GM23338 (cell line): ENCODE data around the gene CASP5.

Experiments used
- CREB1 ChIP-seq: fragments of 250-450 bp; sonication (Bioruptor Pico); IDR thresholded peaks from 2 replicates; pipeline ENCODE4 v1.5.0; 2020; ENCODE audit warnings: low read depth, mild to moderate bottlenecking, moderate library complexity
- EZH2 ChIP-seq: fragments of 200-600 bp; sonication (generic); IDR thresholded peaks from one replicate; pipeline ENCODE4 v1.8.0; 2017; ENCODE audit warnings: antibody characterized with exemption, mild to moderate bottlenecking, low read depth; ENCODE audit not compliant: unreplicated experiment
- EZH2phosphoT487 ChIP-seq: fragments of 200-600 bp; sonication (generic); IDR thresholded peaks from one replicate; pipeline ENCODE4 v1.8.1; 2018; ENCODE audit warnings: antibody characterized with exemption; ENCODE audit not compliant: unreplicated experiment
- JUNB ChIP-seq: IDR thresholded peaks from one replicate; pipeline ENCODE4 v1.6.1; 2016; ENCODE audit warnings: antibody characterized with exemption; ENCODE audit not compliant: unreplicated experiment
- NANOG ChIP-seq: IDR thresholded peaks from 2 replicates; pipeline ENCODE4 v1.6.1; 2016; ENCODE audit warnings: antibody characterized with exemption, borderline replicate concordance
- POLR2AphosphoS5 ChIP-seq: IDR thresholded peaks from 2 replicates; pipeline ENCODE4 v1.6.1; 2016; ENCODE audit warnings: antibody characterized with exemption, low read depth
- STAT1 ChIP-seq: IDR thresholded peaks from one replicate; pipeline ENCODE4 v1.6.1; 2016; ENCODE audit warnings: antibody characterized with exemption; ENCODE audit not compliant: unreplicated experiment
- ZNF114 ChIP-seq: fragments of 250-450 bp; sonication (Bioruptor Pico); IDR thresholded peaks from 2 replicates; pipeline ENCODE4 v1.5.0; 2020; ENCODE audit warnings: mild to moderate bottlenecking, moderate library complexity
- ZNF331 ChIP-seq: fragments of 250-450 bp; sonication (Bioruptor Pico); IDR thresholded peaks from 2 replicates; pipeline ENCODE4 v1.5.0; 2020; ENCODE audit warnings: low read depth, mild to moderate bottlenecking, moderate library complexity
- TF ChIP-seq, protein P1 (sequence below), 2 experiments: fragments of 200-600 bp in 1 of 2; sonication (generic) in 1 of 2; conservative IDR thresholded peaks; 2 replicates each; pipeline versions ENCODE4 v1.5.1 to v1.6.1; 2016 to 2017; ENCODE audit warnings: antibody characterized with exemption in 2 of 2, low read depth in 2 of 2, mild to moderate bottlenecking in 2 of 2, moderate library complexity in 1 of 2
- TF ChIP-seq, protein P2 (sequence below): IDR thresholded peaks from one replicate; pipeline ENCODE4 v1.6.1; 2018; ENCODE audit warnings: antibody characterized with exemption; ENCODE audit not compliant: unreplicated experiment
- TF ChIP-seq, protein P3 (sequence below): IDR thresholded peaks from 2 replicates; pipeline ENCODE4 v1.6.1; 2016; ENCODE audit warnings: antibody characterized with exemption

DNA sequence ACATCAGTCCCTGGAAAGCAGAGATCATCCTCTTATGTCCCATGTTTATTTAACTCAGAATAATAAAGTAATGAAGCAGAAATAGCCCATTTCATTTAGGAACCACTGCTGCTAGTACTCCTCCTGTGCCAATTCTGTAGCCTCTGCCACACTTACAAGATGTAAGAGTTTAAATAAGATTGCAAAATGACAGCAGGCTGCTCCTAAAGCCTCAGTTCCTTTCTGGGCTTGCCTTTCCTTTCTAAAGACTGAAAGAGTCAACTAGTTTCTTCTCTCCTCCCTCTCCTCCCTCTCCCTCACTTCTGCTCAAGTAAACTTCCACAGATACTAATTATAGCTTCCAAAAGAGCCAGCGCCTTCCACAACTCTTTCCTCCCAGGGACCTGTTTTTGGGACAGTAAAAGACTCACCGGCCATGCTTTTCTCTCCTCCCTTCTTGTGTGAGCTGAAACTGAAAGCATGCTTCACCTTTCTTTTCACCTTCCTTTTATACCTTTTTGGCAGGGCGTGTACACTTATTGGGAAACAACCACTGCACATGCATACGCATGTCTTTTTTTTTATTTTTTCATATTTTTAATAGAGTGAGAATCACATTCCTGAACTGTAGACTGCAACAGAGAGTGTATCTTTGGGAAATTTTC is 48.2 kb upstream of the CASP5 start:
- TF ChIP-seq POLR2AphosphoS5 (no peak), JUNB (no peak), EZH2 (no peak), ZNF114 (CRISPR knock-in tag) (no peak), CREB1 (CRISPR knock-in tag) (no peak), ZNF331 (CRISPR knock-in tag) (no peak), EZH2phosphoT487 (no peak), STAT1 (no peak), NANOG (no peak)
- TF ChIP-seq, protein P1, sequence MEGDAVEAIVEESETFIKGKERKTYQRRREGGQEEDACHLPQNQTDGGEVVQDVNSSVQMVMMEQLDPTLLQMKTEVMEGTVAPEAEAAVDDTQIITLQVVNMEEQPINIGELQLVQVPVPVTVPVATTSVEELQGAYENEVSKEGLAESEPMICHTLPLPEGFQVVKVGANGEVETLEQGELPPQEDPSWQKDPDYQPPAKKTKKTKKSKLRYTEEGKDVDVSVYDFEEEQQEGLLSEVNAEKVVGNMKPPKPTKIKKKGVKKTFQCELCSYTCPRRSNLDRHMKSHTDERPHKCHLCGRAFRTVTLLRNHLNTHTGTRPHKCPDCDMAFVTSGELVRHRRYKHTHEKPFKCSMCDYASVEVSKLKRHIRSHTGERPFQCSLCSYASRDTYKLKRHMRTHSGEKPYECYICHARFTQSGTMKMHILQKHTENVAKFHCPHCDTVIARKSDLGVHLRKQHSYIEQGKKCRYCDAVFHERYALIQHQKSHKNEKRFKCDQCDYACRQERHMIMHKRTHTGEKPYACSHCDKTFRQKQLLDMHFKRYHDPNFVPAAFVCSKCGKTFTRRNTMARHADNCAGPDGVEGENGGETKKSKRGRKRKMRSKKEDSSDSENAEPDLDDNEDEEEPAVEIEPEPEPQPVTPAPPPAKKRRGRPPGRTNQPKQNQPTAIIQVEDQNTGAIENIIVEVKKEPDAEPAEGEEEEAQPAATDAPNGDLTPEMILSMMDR (conservative IDR thresholded peaks at IDR 0.05; ENCODE audit: low read depth in 2 of 2): no peak
- TF ChIP-seq, protein P2, sequence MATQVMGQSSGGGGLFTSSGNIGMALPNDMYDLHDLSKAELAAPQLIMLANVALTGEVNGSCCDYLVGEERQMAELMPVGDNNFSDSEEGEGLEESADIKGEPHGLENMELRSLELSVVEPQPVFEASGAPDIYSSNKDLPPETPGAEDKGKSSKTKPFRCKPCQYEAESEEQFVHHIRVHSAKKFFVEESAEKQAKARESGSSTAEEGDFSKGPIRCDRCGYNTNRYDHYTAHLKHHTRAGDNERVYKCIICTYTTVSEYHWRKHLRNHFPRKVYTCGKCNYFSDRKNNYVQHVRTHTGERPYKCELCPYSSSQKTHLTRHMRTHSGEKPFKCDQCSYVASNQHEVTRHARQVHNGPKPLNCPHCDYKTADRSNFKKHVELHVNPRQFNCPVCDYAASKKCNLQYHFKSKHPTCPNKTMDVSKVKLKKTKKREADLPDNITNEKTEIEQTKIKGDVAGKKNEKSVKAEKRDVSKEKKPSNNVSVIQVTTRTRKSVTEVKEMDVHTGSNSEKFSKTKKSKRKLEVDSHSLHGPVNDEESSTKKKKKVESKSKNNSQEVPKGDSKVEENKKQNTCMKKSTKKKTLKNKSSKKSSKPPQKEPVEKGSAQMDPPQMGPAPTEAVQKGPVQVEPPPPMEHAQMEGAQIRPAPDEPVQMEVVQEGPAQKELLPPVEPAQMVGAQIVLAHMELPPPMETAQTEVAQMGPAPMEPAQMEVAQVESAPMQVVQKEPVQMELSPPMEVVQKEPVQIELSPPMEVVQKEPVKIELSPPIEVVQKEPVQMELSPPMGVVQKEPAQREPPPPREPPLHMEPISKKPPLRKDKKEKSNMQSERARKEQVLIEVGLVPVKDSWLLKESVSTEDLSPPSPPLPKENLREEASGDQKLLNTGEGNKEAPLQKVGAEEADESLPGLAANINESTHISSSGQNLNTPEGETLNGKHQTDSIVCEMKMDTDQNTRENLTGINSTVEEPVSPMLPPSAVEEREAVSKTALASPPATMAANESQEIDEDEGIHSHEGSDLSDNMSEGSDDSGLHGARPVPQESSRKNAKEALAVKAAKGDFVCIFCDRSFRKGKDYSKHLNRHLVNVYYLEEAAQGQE: no peak
- TF ChIP-seq, protein P3, sequence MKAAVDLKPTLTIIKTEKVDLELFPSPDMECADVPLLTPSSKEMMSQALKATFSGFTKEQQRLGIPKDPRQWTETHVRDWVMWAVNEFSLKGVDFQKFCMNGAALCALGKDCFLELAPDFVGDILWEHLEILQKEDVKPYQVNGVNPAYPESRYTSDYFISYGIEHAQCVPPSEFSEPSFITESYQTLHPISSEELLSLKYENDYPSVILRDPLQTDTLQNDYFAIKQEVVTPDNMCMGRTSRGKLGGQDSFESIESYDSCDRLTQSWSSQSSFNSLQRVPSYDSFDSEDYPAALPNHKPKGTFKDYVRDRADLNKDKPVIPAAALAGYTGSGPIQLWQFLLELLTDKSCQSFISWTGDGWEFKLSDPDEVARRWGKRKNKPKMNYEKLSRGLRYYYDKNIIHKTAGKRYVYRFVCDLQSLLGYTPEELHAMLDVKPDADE: no peak
